Measurements from ENCODE around the gene PAPOLA. TPM values are rescaled to one million over a fixed set of nuclear protein-coding genes. Genes with fewer than 3 reads are reported as not detected.

The PAPOLA gene
- total and polyA plus RNA-seq, 2 of the 4 experiments (the other 2 are of a cell fraction): 73.8 to 128 TPM

DNA sequence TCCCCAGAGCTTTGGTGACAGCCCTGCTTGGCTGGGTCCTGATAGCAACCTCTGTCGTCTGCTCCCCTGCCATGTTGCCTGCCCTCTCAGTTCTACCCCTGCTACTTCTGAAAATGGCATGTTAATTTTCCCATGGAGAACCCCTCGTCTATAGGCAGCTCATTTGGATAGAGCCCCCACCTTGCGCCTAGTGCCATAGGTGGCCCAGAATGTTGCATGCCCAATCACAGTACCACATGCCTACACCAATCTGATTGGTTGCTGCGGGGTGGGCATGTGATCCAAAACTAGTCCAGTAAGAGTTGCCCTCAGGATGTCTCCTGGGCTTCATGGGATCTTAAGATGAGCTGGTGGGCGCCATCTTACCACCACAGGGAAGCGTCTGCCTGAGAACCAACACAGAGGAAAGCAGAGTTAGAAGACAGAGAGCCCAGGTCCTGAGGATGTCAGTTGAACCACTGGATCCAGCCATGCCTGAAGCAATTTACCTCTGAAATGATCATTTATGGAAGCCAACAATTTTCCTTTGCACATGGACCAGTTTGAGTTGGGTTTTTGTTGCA is 85.7 kb downstream of the PAPOLA start (continued):
- TF ChIP-seq, protein P1, sequence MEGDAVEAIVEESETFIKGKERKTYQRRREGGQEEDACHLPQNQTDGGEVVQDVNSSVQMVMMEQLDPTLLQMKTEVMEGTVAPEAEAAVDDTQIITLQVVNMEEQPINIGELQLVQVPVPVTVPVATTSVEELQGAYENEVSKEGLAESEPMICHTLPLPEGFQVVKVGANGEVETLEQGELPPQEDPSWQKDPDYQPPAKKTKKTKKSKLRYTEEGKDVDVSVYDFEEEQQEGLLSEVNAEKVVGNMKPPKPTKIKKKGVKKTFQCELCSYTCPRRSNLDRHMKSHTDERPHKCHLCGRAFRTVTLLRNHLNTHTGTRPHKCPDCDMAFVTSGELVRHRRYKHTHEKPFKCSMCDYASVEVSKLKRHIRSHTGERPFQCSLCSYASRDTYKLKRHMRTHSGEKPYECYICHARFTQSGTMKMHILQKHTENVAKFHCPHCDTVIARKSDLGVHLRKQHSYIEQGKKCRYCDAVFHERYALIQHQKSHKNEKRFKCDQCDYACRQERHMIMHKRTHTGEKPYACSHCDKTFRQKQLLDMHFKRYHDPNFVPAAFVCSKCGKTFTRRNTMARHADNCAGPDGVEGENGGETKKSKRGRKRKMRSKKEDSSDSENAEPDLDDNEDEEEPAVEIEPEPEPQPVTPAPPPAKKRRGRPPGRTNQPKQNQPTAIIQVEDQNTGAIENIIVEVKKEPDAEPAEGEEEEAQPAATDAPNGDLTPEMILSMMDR (conservative IDR thresholded peaks at IDR 0.05; ENCODE audit: low read depth, low read length): no peak
- TF ChIP-seq CHD1 (IDR thresholded peaks at IDR 0.05; ENCODE audit: low read depth, low read length): no peak

Measured in IMR-90 (cell line).